ENCODE measurements around the gene SETX.

SETX gene

DNA sequence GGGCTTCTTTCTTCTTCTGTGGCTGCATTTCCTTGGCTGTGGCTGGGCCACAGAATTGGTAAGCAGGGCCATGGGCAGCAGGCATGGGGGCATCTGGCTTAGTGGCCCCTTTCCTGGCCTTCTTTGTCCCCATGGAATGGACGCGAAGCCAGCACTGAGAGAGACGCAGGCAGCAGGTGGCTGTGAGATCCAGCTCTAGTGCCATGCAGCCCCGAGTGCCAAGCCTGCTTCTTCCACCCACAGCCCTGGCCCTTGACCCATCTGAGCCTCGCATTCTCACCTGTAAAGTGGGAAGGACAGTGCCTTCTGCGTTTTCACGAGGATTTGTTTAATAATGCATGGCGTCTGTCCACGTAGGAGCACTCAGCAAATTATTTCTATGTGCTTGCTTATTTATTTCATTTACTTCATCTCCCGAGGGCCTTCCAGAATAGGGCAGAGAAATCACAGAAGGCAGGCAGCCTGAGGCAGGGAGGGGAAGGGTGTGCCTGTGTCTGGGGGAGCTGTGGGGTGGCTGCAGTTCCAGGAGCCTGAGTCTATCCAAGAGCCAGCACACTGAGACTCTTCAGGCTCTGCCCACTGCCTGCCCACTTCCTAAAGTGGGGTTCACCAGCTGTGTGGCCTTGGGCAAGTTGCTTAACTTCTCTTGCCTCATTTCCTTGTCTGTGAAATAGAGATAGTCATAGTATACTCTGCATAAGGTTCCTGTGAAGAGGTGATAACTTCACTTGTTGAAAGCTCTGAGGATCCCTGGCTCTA is 137.7 kb downstream of the SETX start:
- no peak for DNase-seq

GRCh38 chr9:132214027-132214622 is 140.7 kb downstream of the SETX start:
- peak; percentile 90 for DNase-seq

- no peak for DNase-seq
These were observed 143.2 kb downstream of the SETX start for GRCh38 chr9:132211570-132211969.

Measured in fibroblast of skin of abdomen (primary cell).